DND-41 (cell line): Measurements from ENCODE around the gene AGAP1.

Experiments used
- ATAC-seq: fragments of 200-7000 bp; cut with Tn5 transposase; 3 replicates; pipeline ENCODE4 v1.9.1; 2021; ENCODE audit warnings: low read depth; ENCODE audit not compliant: insufficient read depth
- DNase-seq: peaks from one replicate; pipeline ENCODE4 v3.0.0-alpha.2; 2020
- H2AFZ ChIP-seq: 2 replicates; pipeline ENCODE4 v1.6.0; 2012; ENCODE audit warnings: low read depth, low read length
- H3K27ac ChIP-seq: 2 replicates; pipeline ENCODE4 v1.5.1; 2012; ENCODE audit warnings: low read length, inconsistent platforms
- H3K27me3 ChIP-seq: fragments of 200-600 bp; sonication (generic); 2 replicates; pipeline ENCODE4 v1.6.0; 2012; ENCODE audit warnings: low read length, mild to moderate bottlenecking, inconsistent platforms; ENCODE audit not compliant: insufficient read depth, poor library complexity
- H3K36me3 ChIP-seq: 2 replicates; pipeline ENCODE4 v1.5.1; 2012; ENCODE audit warnings: low read length, inconsistent platforms; ENCODE audit not compliant: insufficient read depth
- H3K4me1 ChIP-seq: 2 replicates; pipeline ENCODE4 v1.5.1; 2012; ENCODE audit warnings: mild to moderate bottlenecking, low read length; ENCODE audit not compliant: insufficient read depth
- H3K4me2 ChIP-seq: 2 replicates; pipeline ENCODE4 v1.6.0; 2012; ENCODE audit warnings: mild to moderate bottlenecking, moderate library complexity, low read length, inconsistent platforms; ENCODE audit not compliant: insufficient read depth
- H3K4me3 ChIP-seq, 2 experiments: fragments of 200-600 bp in 1 of 2; shearing (Covaris generic) in 1 of 2; 2 replicates each; pipeline ENCODE4 v1.5.1; 2012 to 2016; ENCODE audit warnings: inconsistent platforms in 2 of 2, low read length in 2 of 2, mild to moderate bottlenecking in 2 of 2, low read depth in 1 of 2, moderate library complexity in 1 of 2
- H3K79me2 ChIP-seq: 2 replicates; pipeline ENCODE4 v1.6.0; 2012; ENCODE audit warnings: low read length, inconsistent platforms; ENCODE audit not compliant: insufficient read depth
- H3K9ac ChIP-seq: 2 replicates; pipeline ENCODE4 v1.6.0; 2012; ENCODE audit warnings: low read depth, mild to moderate bottlenecking, inconsistent platforms, low read length, moderate library complexity
- H3K9me3 ChIP-seq: 2 replicates; pipeline ENCODE4 v1.5.1; 2012; ENCODE audit warnings: low read length, moderate library complexity, mild to moderate bottlenecking, inconsistent platforms; ENCODE audit not compliant: insufficient read depth, severe bottlenecking
- H4K20me1 ChIP-seq: 2 replicates; pipeline ENCODE4 v1.6.0; 2012; ENCODE audit warnings: low read length; ENCODE audit not compliant: insufficient read depth
- CTCF ChIP-seq: IDR thresholded peaks from 2 replicates; pipeline ENCODE4 v1.5.1; 2012; ENCODE audit warnings: borderline replicate concordance, low read length, moderate library complexity, mild to moderate bottlenecking; ENCODE audit not compliant: poor library complexity, severe bottlenecking; ENCODE audit errors: extremely low read depth
- EZH2 ChIP-seq: IDR thresholded peaks from 3 replicates; pipeline ENCODE4 v1.6.1; 2012; ENCODE audit warnings: borderline replicate concordance, low read depth, mild to moderate bottlenecking, moderate library complexity, low read length, inconsistent platforms; ENCODE audit not compliant: severe bottlenecking

Gene AGAP1

DNA sequence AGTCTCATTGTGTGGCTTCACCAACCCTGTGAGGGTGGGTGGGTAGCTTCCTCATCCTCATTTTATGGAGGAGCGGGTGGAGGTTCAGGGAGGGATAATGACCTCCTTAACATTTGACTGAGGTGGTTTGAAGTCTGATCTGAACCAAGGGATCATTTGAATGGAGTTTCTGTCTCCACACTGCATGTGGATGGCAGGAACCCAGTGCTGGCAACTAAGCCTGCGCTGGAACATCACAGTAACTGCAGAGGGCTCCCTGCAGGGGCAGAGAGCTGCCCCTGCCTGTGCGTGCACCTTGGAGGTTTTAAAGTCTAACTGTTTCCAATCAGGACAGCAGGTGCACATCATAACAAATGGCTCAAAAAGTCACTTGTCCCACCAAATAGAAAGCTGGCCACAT lies 3.3 kb downstream of the AGAP1 start:
- H3K27me3 ChIP-seq, result peaks cover 20% of the 10 kb centered on the region

DNA sequence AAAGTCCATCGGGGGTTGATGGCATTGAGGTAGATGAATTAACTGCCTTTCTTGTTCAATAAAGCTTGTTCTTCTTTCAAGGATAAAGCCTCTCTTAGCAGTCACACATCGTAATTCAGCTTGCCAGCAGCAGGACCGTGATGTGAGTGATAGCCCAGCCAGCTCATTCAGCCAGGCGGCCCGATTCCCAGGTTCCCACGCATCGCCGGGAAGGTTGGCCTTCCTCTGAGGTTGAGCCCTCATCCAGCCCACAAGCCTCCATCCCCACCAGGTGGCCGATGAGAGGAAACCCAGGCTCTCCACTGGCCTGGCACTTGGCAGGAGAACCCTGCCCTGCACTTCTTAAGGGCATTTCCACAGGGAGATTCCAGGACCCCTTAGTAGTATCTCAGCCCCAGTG lies 4.7 kb downstream of the AGAP1 start:
- H3K27me3 ChIP-seq, result peaks cover 20% of the 10 kb centered on the region
- no peak overlapping the region for H3K4me2 ChIP-seq
- H4K20me1 ChIP-seq, result no peaks in the 10 kb centered on the region
- no peaks in the 10 kb centered on the region for H3K36me3 ChIP-seq
- no peak overlapping the region for H2AFZ ChIP-seq
- H3K79me2 ChIP-seq, result no peaks in the 10 kb centered on the region
- no peak for ATAC-seq
- peaks cover 21% of the 10 kb centered on the region for H3K4me1 ChIP-seq
- H3K9ac ChIP-seq, result no peak overlapping the region
- DNase-seq, result no peak
- H3K9me3 ChIP-seq, result no peaks in the 10 kb centered on the region
- H3K4me3 ChIP-seq, result no peak overlapping the region
- TF ChIP-seq EZH2, result no peak
- no peak for TF ChIP-seq CTCF
- H3K27ac ChIP-seq, result no peak overlapping the region

More for the DNA sequence above, 3.3 kb downstream of the AGAP1 start:
- no peaks in the 10 kb centered on the region for H4K20me1 ChIP-seq
- ATAC-seq (no peak), DNase-seq (no peak)
- H3K79me2 ChIP-seq, result no peaks in the 10 kb centered on the region
- no peaks in the 10 kb centered on the region for H3K36me3 ChIP-seq
- H3K9me3 ChIP-seq, result no peaks in the 10 kb centered on the region
- no peak overlapping the region for H3K4me2 ChIP-seq
- no peak overlapping the region for H2AFZ ChIP-seq
- H3K4me3 ChIP-seq, result no peak overlapping the region
- H3K4me1 ChIP-seq, result peaks cover 18% of the 10 kb centered on the region
- TF ChIP-seq CTCF, result no peak
- TF ChIP-seq EZH2, result no peak
- H3K9ac ChIP-seq, result no peak overlapping the region
- H3K27ac ChIP-seq, result no peak overlapping the region

GRCh38 chr2:235498946-235499812 lies 5.3 kb downstream of the AGAP1 start:
- TF ChIP-seq CTCF, result no peak
- TF ChIP-seq EZH2, result no peak
- H3K36me3 ChIP-seq, result no peaks in the 10 kb centered on the region
- no peak overlapping the region for H3K4me3 ChIP-seq
- peaks cover 21% of the 10 kb centered on the region for H3K4me1 ChIP-seq
- no peak for ATAC-seq
- no peak overlapping the region for H3K9ac ChIP-seq
- no peak overlapping the region for H2AFZ ChIP-seq
- DNase-seq, result no peak
- peaks cover 20% of the 10 kb centered on the region for H3K27me3 ChIP-seq
- no peak overlapping the region for H3K27ac ChIP-seq
- no peaks in the 10 kb centered on the region for H4K20me1 ChIP-seq
- H3K79me2 ChIP-seq, result no peaks in the 10 kb centered on the region
- no peaks in the 10 kb centered on the region for H3K9me3 ChIP-seq
- H3K4me2 ChIP-seq, result no peak overlapping the region
